Peyer's patch (tissue), 4 donors: ENCODE measurements around the gene RING1.

Experiments used
- POLR2A ChIP-seq, 2 donors: fragments of 450-650 bp; IDR thresholded peaks; one replicate each; pipeline ENCODE4 v1.5.1; 2017; ENCODE audit warnings: antibody characterized with exemption in 2 of 2, mild to moderate bottlenecking in 2 of 2, moderate library complexity in 2 of 2
- TF ChIP-seq, protein P1 (sequence below), 6 experiments: fragments of 450-650 bp in 4 of 6; fragments of 200-600 bp in 2 of 6; sonication (generic) in 1 of 6; IDR thresholded peaks; one replicate each; pipeline ENCODE4 v1.5.1; 2017 to 2019; ENCODE audit warnings: antibody characterized with exemption in 6 of 6, mild to moderate bottlenecking in 3 of 6, moderate library complexity in 1 of 6

- TF ChIP-seq, protein P1, sequence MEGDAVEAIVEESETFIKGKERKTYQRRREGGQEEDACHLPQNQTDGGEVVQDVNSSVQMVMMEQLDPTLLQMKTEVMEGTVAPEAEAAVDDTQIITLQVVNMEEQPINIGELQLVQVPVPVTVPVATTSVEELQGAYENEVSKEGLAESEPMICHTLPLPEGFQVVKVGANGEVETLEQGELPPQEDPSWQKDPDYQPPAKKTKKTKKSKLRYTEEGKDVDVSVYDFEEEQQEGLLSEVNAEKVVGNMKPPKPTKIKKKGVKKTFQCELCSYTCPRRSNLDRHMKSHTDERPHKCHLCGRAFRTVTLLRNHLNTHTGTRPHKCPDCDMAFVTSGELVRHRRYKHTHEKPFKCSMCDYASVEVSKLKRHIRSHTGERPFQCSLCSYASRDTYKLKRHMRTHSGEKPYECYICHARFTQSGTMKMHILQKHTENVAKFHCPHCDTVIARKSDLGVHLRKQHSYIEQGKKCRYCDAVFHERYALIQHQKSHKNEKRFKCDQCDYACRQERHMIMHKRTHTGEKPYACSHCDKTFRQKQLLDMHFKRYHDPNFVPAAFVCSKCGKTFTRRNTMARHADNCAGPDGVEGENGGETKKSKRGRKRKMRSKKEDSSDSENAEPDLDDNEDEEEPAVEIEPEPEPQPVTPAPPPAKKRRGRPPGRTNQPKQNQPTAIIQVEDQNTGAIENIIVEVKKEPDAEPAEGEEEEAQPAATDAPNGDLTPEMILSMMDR (IDR thresholded peaks at IDR 0.05) = no peak
- no peak for TF ChIP-seq POLR2A (IDR thresholded peaks at IDR 0.05)
Measured at GRCh38 chr6:33192671-33193602, 15.4 kb upstream of the RING1 start.
